HG02852 (cell line): ENCODE data around the gene ACBD6.

Experiments
- ATAC-seq: cut with Tn5 transposase; IDR thresholded peaks from one replicate; pipeline ENCODE4 v1.9.1; 2021; ENCODE audit warnings: mild to moderate bottlenecking, moderate library complexity; ENCODE audit not compliant: unreplicated experiment

ACBD6 gene

GRCh38 chr1:180258935-180259334 lies 243.4 kb downstream of the ACBD6 start:
- no peak for ATAC-seq

GRCh38 chr1:180258290-180258689 lies 244.1 kb downstream of the ACBD6 start:
- ATAC-seq = no peak

- ATAC-seq = no peak
These were observed 244.9 kb downstream of the ACBD6 start for GRCh38 chr1:180257486-180257885.

GRCh38 chr1:180257028-180257386 lies 245.4 kb downstream of the ACBD6 start:
- no peak for ATAC-seq

GRCh38 chr1:180256341-180257027 lies 245.9 kb downstream of the ACBD6 start:
- ATAC-seq = no peak

GRCh38 chr1:180255536-180256340 lies 246.6 kb downstream of the ACBD6 start:
- ATAC-seq = no peak

- no peak for ATAC-seq
These were observed 247.5 kb downstream of the ACBD6 start for GRCh38 chr1:180254854-180255253.

- ATAC-seq = no peak
These were observed 247.9 kb downstream of the ACBD6 start for GRCh38 chr1:180254496-180254819.

- no peak for ATAC-seq
These were observed 248.5 kb downstream of the ACBD6 start for GRCh38 chr1:180253585-180254495.

GRCh38 chr1:180252638-180253536 lies 249.5 kb downstream of the ACBD6 start:
- ATAC-seq = peak; percentile 72

GRCh38 chr1:180251526-180252305 lies 250.7 kb downstream of the ACBD6 start:
- no peak for ATAC-seq

- no peak for ATAC-seq
These were observed 251.4 kb downstream of the ACBD6 start for GRCh38 chr1:180250883-180251509.

GRCh38 chr1:180250499-180250770 lies 251.9 kb downstream of the ACBD6 start:
- ATAC-seq = no peak

GRCh38 chr1:180249725-180250498 lies 252.5 kb downstream of the ACBD6 start:
- ATAC-seq = no peak

GRCh38 chr1:180248731-180249681 lies 253.4 kb downstream of the ACBD6 start:
- ATAC-seq = no peak

- ATAC-seq = no peak
These were observed 254.2 kb downstream of the ACBD6 start for GRCh38 chr1:180248176-180248575.

- ATAC-seq = no peak
These were observed 254.8 kb downstream of the ACBD6 start for GRCh38 chr1:180247580-180247979.

- ATAC-seq = no peak
These were observed 255.3 kb downstream of the ACBD6 start for GRCh38 chr1:180247061-180247460.
